ENCODE measurements around the gene NUDT1.

The NUDT1 gene

DNA sequence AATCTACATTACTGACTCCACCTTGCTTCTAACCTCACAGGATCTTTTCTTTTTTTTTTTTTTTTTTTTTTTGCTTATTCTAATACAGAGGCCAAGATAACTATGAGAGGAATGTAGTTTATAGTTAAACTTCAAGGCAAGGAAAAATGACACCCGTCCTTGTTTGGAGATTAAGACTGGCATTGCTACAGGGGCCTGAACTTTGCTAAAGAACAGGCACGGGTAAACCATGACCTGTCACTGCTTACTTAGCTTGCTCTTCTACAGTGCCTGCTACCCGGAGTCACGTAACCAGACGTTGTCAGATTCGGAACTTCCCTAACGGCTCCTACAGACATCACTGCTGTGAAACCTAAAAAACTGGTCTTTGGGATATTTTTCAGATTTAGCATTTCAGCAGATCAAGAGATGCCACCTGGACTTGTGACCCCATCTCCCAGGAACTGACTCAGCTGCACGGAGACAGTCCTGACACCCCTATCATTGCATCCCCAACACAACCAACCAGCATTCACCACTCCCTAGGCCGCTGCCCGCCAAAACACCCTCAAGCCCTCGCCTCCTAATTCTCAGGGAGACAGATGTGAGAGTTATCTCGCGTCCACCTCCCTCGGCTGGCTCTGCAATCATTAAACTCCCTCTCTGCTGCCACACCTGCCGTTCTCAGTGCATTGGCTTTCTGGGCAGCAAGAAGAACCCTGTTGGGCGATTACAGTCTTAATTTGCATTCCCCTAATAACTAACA is 36.8 kb upstream of the NUDT1 start:
- DNase-seq (ENCODE audit: low spot score) = no peak

DNA sequence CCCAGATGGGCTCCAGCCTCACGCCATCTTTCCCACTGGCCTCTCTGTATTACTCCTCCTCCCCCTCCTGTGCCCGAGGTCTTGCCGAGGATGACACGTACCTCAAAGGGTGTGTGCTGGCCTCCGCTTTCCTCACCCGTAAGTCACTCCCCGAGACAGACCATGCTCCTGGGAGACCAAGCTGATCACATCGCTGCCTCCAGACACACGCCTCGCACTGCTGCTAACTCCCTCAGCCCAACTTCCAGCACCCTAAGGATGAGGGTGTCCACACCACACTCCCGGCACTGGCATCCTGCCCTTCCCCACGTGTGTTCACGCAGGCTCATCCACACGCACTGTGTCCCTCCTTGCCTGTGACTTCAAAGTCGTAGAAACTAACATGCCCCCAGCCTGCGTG is 33.3 kb upstream of the NUDT1 start:
- DNase-seq (ENCODE audit: low spot score) = no peak

DNA sequence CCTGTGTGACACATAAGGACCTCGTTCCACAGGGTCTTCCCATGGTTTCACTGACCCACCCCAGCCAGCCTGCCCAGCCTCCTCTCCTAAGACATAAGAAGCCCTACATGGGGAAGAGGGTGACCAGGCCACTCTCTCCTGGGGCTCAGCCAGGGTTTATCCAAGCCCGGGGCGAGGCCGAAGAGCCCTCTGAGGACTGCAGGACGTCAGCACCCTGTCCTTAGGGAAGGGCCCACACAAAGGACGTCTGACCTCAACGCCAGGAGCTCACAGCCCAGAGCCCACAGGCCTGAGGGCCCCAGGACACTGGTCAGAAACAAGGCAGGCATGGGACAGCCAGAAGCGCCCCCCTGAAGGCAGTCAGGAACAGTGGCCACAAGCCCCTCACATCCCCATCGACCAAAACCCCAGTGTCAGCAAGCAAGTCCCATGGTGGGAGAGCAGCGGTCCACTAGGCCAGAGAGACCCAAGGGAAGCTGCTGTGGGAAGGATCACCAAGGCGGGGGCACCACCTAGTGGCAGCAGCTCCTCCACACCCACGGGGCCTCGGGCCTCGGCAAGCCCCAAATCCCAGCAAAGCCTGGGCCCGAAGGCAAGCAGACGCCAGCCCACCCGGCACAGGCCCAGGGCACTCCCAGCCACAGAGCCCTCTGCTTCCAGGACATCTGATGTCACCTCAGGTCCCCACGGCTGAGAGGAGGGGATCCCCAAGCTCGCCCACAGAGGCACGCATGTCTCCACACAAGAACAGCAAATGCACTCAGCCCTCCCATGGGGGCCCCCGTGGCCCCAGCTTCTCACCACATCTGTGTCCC is 32.7 kb upstream of the NUDT1 start:
- peak; percentile 30 for DNase-seq (ENCODE audit: low spot score)

DNA sequence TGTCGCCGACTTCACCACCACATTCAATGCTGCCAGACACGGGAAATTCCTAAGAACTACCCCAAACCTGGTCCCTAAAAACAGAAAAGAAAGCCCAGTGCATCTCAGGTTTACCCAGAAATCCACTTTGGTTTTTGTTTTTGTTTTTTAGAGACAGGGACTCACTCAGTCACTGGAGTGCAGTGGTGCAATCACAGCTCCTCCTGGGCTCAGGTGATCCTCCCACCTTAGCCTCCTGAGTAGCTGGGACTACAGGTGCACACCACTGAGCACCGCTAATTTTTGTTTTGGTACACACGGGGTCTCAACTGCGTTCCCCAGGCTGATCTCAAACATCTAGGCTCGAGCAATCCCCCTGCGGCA is 32.1 kb upstream of the NUDT1 start:
- DNase-seq (ENCODE audit: low spot score) = no peak

DNA sequence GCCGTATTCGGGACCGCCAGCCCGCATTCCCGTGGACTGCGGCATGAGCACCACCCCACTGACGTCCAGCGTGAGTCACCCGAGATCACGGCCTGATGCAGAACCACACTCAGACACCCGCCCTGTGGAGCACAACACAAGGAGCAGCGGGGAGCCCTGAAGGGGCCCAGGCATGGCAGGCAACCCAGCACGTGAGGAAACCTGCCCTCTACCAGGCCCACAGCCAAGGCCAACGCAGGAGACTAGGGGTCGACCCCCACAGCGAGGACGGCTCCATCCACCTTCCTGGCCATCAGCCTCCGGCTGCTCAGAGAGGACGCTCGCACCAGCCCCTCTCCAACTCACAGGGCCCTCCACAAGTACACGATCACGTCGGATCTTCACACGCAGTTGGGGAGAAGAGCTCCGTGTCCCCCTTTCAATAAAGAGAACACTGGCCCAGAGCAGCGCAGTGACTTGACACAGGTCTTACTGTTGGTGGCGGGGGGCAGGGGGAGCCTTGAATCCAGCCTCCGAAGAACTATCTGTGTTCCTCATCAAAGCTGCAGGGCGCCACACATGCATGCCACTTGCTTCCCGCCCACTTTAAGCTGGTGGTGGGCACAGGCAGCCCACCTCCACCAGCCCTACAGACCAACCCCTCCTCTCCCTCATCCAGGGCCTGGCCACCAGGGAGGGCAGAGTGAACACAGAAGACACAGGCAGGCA is 31.3 kb upstream of the NUDT1 start:
- no peak for DNase-seq (ENCODE audit: low spot score)

DNA sequence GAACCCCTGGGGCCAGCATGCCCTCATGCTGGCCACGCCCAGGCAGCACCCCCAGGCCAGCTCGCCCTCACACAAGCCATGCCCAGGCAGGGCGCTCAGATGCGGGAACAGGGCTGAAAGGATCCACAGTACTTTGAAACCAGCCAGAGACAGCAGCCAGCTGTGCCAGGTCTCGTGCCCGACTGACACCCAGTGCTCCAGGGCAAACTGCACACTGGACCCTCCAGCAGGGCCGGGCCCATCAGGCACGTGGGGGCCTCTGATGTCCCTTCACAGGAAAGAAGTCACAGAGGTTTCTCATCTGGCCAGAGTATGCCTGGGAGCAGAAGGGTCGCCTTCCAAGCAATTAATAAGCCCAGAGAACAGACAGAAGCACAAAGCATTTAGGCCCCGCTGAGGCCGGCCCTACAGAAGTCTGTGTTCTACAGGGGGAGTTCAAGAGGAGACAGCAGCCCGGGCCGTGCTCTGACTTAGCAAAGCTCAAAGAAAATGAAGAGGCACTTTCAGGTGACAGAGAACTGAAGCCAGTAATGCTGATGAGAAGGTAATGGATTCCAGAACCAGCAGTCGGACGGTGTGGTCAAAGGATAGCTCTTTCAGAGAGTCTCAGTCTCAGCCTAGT is 30.7 kb upstream of the NUDT1 start:
- no peak for DNase-seq (ENCODE audit: low spot score)

DNA sequence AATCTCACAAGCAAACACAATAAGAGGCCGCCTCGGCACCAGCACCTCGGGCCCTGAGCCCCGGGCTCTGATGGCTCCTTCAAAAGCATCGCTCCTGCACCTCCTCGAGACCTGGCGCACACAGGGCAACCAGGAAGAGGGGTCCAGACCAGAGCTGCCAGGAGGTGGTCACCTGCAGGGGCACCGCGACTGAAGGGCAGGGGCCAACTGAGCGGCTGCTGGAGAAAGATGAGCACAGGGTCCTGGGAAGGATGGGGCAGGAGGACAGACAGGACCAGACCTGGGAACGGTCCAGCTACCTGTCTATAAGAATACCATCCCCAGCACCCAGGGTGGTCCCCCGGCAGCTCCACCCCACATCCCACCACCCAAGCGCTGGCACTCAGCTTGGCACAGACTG is 30.1 kb upstream of the NUDT1 start:
- DNase-seq (ENCODE audit: low spot score) = no peak

DNA sequence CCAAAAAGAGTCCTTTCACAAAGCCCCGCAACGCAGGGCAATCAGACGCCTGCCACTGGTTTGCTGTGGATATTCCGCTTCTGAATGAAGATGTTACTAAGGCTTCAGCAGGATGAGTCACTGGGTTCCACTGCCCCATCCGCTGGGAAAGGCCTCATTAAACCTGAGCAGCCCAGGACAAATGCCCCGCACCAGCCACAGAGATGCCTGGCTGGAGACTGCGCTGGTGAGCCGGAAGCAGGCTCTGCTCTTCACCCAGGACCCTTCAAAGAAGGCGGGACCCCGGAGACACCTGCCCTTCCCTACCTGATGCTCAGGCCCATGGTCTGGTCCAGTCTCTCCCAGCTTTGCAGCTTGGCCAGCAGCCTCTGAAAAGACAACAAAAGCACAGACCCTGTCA is 29.1 kb upstream of the NUDT1 start:
- DNase-seq (ENCODE audit: low spot score) = no peak

DNA sequence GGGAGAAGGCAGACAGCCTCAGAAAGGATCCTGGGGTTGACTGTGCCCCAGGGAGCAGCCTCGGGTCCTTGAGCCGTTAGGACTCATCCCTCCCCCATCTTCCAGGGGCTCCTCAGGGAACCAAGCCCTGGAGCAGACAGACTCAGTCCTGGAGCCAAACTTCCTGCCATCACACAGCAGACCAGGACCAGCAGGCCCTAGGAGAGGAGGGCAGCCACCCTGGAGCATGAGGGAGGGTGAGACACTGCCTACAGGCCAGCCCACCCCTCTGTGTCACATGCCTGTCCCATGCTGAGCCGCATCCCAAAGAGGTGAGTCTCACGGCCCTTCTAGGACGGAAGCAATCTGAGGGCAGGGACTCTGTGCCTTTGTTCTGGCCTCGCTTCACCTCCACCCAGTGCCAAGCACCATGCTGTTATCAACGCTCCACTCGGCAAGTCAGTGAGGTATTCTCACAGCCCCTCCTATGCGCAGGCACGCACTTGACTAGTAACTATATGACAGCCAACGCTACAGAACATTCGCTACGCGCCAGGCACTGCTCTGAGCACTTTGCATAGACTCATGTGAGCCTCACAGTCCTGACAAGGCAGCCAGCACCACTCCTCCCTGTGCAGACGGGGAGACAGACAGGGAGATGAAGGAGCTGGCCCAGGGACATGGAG is 28.3 kb upstream of the NUDT1 start:
- DNase-seq (ENCODE audit: low spot score) = no peak

DNA sequence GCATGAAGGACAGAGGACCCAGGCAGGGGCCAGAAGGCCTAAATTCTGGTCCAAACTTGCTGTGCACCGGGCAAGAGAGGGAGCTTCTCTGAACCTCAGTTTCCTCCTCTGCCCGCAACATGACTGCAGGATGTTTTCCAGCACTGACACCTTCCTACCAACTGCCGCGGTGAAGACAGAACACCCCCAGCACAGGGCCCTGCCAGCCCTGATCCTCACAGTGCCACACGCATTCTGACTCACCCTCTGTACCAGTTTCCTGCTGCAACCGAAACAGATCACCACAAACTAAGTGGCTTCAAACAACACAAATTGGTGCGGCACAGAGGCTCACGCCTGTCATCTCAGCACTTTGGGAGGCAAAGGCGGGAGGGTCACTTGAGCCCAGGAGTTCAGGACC is 27.4 kb upstream of the NUDT1 start:
- peak; percentile 85 for DNase-seq (ENCODE audit: low spot score)

DNA sequence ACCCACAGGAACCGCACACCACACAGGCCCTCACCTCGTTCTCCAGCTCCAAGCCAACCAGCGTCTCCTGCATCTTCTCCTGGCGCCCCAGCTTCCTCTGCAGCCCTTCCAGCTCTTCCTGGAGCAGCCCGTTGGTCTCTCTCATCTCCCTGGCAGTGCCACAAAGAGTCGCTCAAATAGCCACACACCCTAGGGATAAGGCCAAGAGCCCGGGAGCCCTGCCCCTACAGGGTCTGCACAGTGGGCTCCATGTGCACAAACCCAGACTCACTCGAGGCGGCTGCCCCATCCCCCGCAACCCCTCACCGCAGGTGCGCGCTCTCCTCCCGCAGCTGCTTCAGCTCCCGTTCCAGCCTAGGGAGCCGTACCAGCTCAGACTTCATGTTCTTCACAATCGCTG is 26.2 kb upstream of the NUDT1 start:
- no peak for DNase-seq (ENCODE audit: low spot score)

DNA sequence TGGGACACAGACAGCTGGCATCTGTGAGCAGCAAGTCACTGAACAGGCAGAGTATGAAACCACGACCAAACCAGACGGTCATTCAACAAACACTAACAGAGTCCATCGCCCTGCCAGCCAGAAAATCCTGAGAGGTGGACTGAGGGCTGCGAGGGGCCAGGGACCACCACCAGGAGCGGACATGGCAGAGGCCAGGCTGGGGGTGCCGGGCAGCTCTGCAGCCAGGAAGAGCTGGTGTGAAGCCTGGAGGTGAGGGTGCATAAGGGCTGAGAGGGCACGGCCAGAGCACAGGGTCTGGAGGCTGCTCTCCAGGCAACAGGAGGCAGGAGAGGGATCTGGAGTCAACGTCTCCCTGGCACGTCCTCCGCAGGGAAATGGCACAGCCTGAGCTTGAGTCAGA is 24.8 kb upstream of the NUDT1 start:
- DNase-seq (ENCODE audit: low spot score) = no peak

DNA sequence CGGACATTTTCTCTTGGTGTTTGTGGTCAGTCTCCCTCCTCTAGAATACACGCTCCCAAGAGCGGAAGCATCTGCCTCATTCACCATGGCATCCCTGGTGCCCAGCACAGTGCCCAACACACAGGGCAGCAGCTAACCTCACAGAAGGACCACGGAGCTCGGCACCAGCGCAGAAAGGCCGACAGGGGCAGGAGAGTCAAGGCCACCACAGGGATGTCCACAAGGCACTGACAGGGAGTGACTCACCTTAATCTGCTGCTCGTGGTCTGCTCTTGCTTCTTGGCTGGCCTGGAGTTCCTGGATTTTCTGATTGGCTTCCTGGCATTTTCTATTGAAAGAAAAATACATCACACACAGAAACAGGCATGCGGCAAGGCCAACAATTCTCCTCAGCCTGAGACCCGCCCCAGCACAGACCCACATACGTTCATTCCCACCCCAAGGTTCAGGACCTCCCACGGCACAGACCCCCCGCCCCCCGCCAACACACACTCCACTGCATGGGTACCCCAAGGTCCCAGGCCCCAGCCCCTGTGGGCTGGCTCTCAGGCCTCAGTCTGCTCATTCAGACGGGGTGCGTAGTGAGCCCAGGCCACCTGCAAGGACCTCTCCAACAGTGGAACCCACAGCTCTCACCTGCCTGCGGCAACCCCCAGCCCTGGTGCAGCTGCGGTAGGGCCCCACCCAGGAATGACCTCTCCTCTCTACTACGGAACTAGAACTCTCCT is 24.1 kb upstream of the NUDT1 start:
- no peak for DNase-seq (ENCODE audit: low spot score)

DNA sequence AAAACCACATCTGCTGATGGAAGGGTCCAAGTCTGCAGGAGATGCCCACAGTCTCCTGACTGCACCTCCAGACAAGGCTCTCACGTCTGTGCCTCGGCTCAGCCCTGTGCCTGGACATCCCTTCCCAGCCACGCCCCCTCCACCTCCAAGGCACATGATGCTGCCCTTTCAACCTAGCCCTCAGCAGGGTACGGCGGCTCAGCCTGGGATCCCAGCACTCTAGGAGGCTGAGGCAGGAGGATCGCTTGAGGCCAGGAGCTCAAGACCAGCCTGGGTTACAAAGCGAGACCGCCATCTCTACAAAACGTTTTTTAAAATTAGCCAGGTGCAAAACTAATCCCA is 23.6 kb upstream of the NUDT1 start:
- no peak for DNase-seq (ENCODE audit: low spot score)

DNA sequence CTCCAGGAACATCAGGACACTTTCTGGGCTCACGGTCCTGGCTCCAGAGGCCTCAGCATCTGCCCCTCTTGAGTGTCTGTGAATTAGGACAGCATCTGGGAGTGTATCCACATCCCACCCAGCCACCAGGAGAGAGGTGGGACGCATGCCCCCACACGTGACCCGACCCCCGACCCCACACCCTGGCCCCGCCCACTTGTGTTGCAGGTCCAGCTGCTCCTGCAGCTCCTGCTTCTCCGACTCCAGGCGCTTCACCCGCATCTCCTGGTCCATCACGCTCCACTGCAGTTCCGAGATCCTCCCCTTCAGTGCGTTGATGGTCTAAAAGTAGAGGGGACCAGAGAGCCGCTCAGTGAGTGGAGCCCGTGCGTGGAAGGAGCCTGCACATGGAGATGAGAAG is 22.9 kb upstream of the NUDT1 start:
- DNase-seq (ENCODE audit: low spot score) = no peak

DNA sequence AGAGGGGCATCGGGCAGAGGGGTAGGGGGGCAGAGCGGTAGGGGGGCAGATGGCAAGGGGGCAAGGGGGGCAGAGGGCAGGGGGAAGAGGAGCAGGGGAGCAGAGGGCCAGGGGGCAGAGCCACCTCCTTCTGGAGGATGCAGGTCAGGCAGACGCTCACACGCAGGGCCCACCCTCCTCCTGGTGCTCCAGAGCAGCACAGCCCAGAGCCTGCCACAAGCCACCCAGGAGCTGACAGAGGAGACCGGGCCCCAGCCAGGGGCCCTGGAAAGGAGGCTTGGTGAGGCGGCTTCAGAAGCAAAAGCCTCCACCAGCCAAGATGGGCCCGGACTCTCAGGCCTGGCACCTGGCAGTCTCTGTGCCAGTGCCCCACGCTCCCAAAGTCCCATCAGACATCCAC is 22.4 kb upstream of the NUDT1 start:
- no peak for DNase-seq (ENCODE audit: low spot score)

DNA sequence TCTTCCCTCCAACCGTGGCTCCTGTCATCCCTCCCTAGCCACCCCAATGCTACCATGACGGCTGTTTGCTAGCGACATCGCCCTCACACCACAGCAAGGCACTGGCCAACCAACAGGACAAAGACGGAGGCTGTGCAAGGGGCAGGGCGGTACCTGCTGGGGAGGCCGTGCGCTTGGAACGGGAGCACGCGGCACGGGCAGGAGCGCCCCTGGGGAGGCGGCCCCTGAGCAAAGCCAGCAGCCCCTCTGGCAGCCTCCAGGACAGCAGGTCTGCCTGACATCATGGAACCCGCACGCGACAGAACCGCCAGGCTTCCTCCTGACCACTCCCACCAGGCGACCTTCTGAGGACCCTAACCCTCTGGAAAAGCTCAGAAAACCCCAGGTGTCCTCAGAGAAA is 22.0 kb upstream of the NUDT1 start:
- no peak for DNase-seq (ENCODE audit: low spot score)

DNA sequence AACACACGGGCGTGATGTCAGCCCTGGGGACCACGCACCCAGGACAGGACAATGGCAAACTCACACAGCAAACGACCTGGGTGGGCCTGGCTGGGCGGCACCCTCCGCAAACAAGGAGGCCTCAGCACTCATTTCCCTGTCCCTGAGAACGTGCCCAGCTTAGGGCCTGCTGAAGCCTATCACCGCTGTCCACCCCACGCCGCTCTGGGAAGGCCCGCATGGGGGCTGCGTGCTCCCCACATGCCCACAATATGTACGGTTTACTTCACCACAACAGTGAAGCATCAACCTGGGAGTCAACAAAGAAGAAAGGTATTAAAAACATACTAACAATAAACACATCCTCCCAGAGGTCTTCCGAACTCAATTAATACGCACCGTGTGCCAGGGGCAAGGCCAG is 21.5 kb upstream of the NUDT1 start:
- no peak for DNase-seq (ENCODE audit: low spot score)

DNA sequence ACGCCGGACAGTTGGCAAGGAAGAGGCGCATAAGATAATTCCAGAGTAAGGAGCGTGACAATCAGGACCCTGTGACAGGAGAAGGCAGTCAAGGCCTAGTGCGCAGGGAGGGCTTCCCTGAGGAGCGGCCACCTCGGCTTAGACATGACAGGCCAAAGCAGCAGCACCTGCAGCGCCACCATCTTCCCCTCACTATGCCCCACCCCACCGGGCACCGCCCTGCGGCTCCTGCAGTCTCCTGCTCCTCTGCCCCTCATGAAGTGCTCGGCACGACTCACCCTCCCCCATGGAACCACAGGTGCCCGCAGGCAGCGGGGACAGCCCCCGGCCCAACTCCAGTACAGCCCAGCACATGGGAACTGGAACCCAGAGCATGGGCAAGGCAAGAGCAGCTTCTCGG is 21.1 kb upstream of the NUDT1 start:
- DNase-seq (ENCODE audit: low spot score) = no peak

DNA sequence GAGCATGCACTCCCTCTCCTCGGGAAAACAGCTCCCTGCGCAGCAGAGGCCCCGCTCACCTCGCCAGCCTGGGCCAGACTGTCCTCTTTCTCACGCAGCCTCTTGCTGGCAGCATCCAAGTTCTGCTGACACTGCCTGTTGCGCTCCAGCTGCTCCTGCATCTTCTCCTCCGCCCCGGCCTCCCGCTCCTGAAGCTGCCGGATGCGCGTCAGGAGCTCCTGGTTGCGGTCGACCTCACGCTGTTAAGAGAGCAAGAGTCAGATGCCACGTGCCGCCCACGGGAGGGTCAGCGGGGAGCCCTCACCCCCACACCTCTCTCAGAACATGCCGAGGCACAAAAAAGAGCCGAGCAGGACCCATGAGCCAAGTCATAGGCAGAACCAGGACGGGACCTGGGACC is 19.5 kb upstream of the NUDT1 start:
- DNase-seq (ENCODE audit: low spot score) = no peak

DNA sequence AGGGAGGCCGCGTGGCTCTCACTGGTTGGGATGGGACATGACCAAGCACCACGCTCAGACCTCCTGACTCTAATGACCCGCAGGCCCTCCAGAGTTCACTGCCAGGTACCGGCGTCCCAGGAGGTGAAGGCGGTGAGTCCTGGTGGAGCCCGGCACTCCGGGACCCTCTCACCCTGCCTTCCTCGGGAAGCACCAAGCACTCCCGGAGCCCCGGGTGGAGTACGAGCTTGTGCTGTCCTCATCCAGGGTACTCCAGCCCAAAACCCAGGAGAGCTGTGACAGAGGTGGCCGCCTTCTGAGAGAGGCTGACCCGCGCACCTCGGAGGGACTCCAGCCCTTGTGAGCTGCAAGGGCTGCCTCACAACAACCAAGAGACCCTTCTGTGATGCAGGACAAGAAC is 18.7 kb upstream of the NUDT1 start:
- no peak for DNase-seq (ENCODE audit: low spot score)

DNA sequence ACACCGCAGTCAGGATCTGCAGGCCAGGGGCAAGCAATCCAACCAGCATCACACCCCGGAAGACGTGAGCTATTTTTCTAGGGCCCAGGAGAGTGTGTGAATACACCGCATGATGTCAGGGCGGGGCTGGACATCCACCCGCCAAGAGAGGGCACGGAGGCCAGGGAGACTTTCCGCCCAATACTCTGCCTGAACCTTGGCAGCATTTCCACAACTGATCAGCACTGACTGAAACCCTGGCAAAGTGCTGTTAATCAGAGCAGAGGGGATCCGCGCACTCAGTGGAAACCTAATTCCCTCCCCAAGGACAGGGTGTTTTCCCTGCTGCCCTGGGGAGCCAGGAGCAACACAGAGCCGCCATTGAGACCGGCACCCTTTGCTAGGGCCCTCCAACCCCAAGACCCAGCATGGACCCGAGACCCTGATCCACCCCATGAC is 17.5 kb upstream of the NUDT1 start:
- no peak for DNase-seq (ENCODE audit: low spot score)
